C4-2B (cell line): Measurements from ENCODE around the gene CIDEB.

ENCODE experiments used
- H3K27ac ChIP-seq: fragments of 450-650 bp; 2 replicates; pipeline ENCODE4 v1.5.1; 2017
- ZFX ChIP-seq: fragments of 450-650 bp; IDR thresholded peaks from 2 replicates; pipeline ENCODE4 v1.6.1; 2017
- TF ChIP-seq, protein P1 (sequence below): fragments of 450-650 bp; conservative IDR thresholded peaks from 2 replicates; pipeline ENCODE4 v1.5.1; 2017; ENCODE audit warnings: mild to moderate bottlenecking

Gene CIDEB

DNA sequence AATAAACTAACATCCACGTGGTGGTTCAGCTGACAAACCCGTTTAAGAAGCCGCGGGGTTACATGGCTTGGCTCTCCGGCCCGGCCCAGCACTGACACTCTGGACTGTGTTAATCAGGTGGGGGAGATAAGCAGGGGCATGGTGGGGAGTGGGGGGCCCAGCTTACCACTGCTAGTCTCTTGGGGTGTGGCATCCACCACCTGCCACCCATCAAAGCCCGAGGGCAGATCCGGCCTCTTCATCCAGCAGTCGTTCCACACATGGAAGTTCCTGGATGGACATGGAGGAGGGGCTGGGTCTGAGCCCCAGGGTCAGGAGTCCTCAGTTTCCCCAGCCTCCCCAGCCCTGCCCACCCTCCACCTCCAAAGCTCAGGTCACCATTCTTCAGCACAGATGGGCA lies 49.7 kb downstream of the CIDEB start:
- TF ChIP-seq, protein P1, sequence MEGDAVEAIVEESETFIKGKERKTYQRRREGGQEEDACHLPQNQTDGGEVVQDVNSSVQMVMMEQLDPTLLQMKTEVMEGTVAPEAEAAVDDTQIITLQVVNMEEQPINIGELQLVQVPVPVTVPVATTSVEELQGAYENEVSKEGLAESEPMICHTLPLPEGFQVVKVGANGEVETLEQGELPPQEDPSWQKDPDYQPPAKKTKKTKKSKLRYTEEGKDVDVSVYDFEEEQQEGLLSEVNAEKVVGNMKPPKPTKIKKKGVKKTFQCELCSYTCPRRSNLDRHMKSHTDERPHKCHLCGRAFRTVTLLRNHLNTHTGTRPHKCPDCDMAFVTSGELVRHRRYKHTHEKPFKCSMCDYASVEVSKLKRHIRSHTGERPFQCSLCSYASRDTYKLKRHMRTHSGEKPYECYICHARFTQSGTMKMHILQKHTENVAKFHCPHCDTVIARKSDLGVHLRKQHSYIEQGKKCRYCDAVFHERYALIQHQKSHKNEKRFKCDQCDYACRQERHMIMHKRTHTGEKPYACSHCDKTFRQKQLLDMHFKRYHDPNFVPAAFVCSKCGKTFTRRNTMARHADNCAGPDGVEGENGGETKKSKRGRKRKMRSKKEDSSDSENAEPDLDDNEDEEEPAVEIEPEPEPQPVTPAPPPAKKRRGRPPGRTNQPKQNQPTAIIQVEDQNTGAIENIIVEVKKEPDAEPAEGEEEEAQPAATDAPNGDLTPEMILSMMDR, result no peak
- TF ChIP-seq ZFX, result no peak
- H3K27ac ChIP-seq, result no peak overlapping the region

DNA sequence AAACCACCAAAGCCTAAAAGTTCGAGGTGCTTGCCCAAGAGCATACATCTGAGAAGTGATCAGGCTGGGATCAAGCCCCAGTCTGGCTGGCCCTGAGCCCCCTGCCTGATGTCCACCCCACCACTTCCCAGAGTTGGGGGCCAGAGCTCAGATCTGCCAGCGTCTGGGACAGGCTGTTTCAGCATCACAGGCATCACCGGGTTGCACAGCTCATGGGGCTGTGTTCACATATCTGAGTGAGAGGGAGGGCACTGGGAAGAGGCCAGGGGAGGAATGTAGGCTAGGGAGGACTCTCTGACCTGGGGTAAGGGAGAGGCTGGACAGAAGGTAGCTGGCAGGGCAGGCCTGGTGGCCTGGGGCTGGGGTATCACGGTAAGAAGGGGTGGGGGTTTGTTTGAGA lies 50.8 kb downstream of the CIDEB start:
- TF ChIP-seq, protein P1, result no peak
- TF ChIP-seq ZFX, result no peak
- H3K27ac ChIP-seq, result no peak overlapping the region

DNA sequence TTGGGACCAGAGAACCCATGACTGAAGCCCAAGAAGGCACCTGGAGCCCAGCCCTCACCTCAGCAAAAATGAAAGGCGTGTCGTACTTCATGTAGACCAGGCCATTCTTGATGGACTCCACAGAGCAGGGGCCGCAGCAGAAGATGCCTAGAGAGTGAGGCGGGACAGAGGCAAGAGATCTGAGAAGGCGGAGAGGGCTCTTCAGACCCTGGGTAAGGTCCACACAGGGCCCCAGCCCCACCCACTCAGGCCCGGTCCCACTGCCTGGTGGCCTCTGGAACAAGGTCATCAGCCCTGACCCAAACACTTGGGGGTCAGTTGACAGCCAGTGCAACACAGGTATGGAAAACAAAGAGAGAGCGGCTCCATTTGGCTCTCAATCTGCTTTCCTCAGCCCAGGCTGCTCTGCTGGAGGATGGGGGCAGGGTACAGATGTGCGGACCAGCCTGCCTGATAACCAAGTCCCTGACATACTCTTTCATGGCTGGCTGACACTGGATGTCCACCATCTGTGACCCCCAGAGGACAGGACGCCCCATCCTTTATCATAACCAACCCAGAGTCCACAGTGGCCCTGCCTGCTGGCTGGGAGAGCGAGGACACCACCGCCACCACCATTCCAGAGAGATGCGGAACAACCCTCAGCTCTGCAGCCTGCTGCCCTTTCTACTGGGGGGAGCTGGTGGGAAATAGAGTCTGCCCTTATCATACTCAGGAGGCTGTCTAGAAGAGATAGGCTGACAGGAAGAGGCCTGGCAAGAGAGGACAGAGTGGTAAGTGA lies 51.7 kb downstream of the CIDEB start:
- no peak overlapping the region for H3K27ac ChIP-seq
- TF ChIP-seq, protein P1, result no peak
- TF ChIP-seq ZFX, result no peak

DNA sequence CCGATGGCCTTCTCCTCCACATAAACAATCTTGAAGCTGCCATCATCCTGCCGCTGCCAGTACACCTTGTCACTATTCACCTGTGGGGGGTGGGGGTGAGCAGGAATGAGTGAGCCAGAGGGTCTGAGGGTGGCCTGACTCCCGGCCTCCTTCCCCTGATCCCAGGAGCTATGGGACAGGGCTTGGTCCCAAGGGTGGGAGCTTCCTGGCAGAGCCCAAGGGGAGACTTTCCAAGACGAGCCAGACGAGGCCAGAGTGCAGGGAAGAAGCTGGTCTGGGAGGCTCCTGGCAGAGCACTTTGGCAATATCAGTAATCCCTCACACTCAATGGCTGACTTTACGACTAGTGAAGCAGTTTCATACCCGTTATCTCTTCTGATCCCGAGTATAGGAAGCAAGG lies 52.3 kb downstream of the CIDEB start:
- no peak for TF ChIP-seq ZFX
- no peak overlapping the region for H3K27ac ChIP-seq
